Measurements from ENCODE around the gene CLDN9.
"Not testable (repeated sequence)": the region's sequence is repeated elsewhere in the genome, so short reads cannot be mapped to it uniquely, and the experiment has no call there.

The CLDN9 gene

DNA sequence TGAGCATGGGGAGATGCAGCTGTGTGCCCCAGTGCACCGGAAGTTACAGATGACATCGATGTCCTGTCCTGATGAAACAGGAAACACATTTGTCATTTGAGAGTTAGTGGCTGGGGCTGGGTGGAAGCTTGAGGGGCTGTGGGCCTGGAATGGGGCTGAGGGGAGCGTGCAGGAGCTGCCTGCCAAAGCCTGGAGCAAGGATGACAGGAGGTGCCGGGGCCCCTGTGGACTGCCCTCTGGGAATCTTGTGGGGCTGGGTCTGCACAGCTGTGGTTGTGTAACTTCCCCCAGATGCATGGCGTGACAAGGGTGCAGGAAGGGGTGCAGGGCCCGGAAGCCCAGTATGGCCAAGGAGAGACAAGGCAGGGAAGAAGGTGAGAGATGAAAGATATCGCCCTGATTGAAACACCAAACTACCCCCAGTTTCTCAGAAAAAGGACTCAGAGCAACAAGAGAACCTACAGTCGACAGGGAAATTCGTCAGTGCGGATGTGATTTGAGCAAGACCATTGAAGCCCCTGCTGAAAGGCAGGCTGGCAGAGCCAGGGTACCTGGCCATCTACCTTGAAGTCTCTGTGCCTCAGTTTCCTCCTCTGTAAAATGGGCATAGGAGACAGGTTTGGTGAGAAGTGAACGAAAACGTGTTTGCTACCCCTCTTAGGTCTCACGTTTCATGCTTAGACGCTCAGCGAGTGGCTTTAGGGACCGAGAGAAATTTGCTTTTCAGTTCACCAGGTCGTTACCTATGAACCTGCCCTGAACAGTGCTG lies 42.4 kb downstream of the CLDN9 start:
- no peak for DNase-seq (ENCODE audit: low read depth in 2 of 2)

DNA sequence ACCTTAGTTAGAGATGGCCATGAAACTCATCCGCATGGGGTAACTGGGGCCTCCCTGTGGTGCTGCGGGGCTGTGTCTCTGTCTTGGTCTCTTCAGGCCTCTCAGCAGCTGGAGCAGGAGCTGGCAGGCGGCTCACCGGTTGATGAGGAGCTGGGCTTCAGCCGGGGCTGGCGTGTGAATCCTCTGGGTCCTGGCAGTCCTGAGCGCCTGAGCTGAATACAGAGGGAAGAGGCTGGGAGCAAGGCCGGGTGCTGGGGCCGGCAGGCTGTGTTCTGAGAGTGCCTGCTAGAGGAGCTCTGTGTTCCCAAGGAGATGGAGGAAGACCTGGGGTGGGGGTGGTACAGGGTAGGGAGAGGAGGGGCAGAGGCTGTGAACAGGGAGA lies 43.0 kb downstream of the CLDN9 start:
- DNase-seq (ENCODE audit: low read depth in 2 of 2): not testable (repeated sequence)

DNA sequence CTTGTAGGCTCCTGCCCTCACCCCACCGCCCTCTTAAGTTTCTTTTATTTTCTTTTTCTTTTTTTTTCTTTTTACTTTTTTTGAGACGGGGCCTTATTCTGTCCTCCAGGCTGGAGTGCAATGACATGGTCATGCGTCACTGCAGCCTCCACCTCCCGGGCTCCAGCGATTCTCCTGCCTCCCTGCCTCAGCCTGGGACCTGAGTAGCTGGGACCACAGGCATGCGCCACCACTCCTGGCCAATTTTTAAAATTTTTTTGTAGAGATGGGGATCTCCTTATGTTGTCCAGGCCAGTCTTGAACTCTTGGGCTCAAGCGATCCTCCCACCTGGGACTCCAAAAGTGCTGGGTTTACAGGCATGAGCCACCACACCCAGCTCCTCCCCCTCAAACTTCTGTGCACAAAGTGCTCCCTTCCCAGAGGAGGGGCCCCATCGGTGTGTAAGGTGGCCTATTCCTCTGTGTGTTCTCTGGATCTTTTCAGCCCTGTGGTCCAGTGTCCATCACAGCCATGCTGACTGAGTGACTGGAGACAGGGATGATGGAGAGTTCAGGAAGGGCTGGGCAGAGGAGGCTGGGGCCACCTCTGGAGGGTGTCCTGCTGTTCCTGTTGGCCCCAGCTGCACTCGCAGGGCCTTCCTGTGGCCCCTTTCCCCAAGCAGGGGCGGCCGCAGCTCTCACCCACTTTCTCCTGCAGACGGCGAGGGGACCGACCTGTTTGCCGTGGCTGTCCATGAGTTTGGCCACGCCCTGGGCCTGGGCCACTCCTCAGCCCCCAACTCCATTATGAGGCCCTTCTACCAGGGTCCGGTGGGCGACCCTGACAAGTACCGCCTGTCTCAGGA lies 43.8 kb downstream of the CLDN9 start:
- no peak for DNase-seq (ENCODE audit: low read depth in 2 of 2)

DNA sequence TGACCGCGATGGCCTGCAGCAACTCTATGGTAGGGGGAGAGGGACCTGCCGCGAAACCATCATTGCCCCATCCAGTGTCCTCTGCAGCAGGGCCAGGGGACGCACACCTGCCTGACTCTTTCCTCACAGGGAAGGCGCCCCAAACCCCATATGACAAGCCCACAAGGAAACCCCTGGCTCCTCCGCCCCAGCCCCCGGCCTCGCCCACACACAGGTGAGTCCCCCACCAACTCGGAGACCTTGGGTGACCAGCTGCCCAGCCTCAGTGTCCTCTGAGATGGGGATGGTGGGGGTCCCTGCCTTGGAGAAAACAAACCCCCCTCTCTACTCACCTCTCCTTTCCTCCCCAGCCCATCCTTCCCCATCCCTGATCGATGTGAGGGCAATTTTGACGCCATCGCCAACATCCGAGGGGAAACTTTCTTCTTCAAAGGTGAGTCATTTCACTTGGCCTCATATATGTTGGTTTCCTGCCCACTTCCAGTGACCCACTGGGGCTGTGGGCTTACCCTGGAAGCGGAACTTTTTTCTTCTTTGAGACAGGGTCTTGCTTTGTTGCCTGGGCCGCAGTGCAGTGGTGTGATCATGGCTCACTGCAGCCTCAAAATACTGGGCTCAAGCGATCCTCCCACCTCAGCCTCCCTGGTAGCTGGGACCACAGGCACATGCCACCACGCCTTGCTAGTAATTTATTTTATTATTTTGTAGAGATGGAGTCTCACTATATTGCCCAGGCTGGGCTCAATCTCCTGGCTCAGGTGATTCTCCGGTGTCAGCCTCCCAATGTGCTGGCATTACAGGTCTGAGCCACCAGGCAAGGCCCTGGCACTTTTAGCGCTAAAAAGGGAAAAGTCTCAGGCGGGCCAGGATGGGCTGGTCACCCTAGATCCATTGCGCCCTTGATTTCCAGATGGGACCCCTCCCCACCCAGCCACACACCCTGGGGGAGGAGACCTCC lies 44.7 kb downstream of the CLDN9 start:
- no peak for DNase-seq (ENCODE audit: low read depth in 2 of 2)

DNA sequence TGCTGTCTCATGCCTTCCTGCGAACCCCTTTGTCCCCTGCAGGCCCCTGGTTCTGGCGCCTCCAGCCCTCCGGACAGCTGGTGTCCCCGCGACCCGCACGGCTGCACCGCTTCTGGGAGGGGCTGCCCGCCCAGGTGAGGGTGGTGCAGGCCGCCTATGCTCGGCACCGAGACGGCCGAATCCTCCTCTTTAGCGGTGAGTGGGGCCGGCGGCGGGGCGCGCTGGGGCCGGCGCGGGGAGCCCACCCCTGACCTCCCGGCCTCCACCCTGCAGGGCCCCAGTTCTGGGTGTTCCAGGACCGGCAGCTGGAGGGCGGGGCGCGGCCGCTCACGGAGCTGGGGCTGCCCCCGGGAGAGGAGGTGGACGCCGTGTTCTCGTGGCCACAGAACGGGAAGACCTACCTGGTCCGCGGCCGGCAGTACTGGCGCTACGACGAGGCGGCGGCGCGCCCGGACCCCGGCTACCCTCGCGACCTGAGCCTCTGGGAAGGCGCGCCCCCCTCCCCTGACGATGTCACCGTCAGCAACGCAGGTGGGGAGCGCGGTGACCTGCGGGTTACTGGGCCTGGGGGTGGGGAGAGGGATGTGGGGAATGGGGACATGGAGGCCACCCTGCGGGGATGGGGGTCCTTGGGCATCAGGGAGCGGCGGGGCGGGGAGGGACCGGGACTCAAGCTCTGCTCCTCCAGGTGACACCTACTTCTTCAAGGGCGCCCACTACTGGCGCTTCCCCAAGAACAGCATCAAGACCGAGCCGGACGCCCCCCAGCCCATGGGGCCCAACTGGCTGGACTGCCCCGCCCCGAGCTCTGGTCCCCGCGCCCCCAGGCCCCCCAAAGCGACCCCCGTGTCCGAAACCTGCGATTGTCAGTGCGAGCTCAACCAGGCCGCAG lies 45.7 kb downstream of the CLDN9 start:
- DNase-seq (ENCODE audit: low read depth in 2 of 2): no peak

DNA sequence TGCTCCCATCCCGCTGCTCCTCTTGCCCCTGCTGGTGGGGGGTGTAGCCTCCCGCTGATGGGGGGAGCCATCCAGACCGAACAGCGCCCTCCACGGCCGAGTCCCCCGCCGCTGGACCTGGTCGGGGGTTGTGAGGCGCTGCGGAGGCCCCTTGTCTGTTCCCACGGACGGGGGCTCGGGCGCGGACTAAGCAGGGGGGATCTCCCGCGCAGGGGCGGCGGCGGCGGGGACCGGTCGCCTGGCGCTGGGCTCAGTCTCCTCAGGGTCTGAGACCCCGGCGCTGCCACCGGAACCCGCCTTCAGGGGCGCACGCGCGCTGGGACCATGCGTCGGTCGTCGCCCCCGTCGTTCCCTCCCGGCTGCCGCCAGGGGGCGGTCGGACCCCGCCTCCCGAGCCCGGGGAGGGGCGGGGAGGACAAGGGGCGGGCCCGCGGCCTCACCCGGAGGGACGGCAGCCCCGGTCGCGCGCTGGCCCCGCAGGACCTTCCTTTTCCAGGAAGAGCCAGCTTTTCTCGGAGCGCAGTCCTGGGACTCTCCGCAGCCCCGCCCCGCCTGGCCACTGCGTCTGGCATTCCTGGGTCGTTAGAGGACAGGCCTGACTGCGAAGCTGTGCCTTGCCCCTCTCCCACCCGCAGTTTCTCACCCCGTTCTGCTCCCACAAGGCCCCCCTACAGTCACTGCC lies 46.5 kb downstream of the CLDN9 start:
- DNase-seq (ENCODE audit: low read depth in 2 of 2): peak; percentile 75 to 82

DNA sequence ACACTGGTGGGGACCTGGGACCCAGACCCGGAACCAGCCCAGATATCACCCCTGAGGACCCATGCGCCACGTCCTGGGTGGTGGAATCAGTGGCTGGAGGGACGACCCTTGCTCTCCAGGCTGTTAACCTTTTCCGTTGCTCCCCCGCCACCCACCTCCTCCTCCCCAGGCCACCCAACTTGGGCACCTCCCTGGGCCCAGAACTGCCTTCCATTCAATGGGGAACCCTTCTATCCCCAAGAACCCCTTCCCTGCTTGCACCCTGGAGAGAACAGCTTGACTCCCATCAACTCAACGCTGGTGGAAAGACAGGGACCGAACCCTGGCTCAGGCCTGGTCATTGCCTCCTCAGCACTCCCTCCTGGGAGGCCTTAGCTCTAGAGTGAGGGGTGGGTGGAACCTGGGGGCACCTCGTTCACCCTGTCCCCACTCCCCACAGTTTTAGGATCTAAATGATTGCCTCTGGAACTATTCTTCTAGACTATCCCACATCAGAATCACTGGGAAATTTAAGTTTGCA lies 47.1 kb downstream of the CLDN9 start:
- DNase-seq (ENCODE audit: low read depth in 2 of 2): no peak

DNA sequence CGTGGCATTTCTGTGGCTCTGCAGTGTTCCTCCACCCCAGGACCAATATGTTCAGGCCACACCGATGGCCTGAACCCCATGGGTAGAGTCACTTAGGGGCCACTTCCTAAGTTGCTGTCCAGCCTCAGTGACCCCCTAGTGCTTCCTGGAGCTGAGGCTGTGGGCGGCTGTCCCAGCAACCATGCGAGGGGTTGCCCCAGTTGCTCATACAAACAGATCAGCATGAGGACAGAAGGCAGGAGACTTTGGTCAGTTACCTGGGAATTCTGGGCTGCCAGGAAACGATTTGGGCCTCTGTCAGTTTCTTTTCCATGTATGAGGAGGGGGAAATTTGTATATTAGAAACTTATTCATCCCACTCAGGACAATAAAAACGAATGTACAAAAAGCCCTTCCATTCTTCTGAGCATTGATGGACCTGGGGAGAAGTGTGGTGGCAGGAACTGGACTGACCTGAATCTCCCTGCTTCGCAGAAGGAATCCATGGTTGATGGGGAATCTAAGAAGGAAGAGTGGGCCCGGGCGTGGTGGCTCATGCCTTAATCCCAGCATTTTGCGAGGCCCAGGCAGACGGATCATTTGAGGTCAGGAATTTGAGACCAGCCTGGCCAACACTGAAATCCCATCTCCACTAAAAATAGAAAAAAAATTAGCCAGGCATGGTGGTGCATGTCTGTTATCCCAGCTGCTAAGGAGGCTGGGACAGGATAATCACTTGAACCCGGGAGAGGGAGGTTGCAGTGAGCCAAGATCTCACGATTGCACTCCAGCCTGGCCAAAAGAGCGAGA lies 47.8 kb downstream of the CLDN9 start:
- DNase-seq (ENCODE audit: low read depth in 2 of 2): no peak

DNA sequence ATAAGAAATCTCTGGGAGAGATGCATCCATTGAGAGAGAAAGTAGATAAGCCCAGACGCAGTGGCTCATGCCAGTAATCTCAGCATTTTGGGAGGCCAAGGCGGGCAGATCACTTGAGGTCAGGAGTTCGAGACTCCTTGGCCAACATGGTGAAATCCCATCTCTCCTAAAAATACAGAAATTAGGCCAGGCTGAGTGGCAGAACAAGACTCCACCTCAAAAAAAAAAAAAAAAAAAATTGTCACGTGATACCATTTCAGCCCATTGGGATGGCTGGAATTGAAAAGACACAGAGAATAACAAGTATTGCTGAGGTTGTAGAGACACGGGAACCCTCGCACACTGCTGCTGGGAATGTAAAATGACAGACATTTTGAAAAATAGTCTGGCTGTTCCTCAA lies 49.8 kb downstream of the CLDN9 start:
- no peak for DNase-seq (ENCODE audit: low read depth in 2 of 2)

DNA sequence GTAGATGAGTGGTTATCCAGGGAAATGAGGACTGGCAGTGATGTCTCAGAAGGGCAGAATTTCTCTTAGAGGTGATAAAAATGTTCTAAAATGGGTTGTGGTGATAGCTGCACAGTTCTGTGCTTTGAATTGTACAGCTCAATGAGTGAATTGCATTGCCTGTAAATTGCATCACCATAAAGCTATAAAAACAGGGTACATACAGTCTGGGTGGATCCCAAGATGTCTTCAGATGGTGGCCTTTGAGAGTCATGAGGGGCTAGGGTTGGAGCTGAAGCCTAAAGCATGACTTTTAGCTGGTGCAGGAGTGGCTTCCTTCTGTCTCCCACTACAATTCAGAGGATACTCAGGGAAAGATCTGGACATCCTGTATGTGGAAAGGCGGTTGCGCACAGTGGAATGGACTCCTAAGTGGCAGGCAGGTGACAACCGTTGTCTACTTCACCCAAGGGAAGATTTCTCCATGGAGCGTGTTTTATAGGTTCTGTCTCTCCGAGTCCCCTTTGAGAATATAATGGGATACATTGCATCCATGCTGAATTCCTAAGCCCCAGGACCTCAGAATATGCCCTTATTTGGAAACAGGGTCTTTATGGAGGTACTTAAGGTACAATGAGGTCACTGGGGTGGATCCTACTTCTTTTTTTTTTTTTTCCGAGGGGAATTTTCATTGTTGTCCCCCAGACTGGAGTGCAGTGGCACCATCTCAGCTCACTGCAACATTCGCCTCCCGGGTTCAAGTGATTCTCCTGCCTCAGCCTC lies 51.1 kb downstream of the CLDN9 start:
- DNase-seq (ENCODE audit: low read depth in 2 of 2): no peak

All from activated CD4-positive, alpha-beta T cell treated with anti-CD3 and anti-CD28 coated beads for 24 hours (primary cell).